ENCODE results near the gene TFPT. TPM values are rescaled to one million over a fixed set of nuclear protein-coding genes. Genes with fewer than 3 reads are reported as not detected.

TFPT gene
- total and polyA plus RNA-seq, 10 of the 15 experiments (the other 5 are each of a cell fraction or from before 2014, with no cell fraction given): 1.7 to 40.2 (median 25.6) TPM

DNA sequence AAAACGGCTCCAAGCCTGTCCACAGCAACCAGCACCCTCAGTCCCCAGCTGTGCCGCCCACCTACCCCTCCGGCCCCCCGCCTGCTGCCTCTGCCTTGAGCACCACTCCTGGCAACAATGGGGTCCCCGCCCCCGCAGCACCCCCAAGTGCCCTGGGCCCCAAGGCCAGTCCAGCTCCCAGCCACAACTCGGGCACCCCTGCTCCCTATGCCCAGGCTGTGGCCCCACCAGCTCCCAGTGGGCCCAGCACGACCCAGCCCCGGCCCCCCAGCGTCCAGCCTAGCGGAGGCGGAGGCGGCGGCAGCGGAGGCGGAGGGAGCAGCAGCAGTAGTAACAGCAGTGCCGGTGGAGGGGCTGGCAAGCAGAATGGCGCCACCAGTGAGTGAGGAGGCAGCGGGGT lies 32.7 kb upstream of the TFPT start:
- in situ Hi-C loops (cut with MboI) (loop anchor here (25.0 kb wide), 1 partner anchor 1514 kb away; the partner anchor contains the start of gene U2AF2), intact Hi-C loops (cut with micrococcal nuclease; ENCODE audit: unreplicated experiment) (no loop called here)
- H3K9ac ChIP-seq (ENCODE audit: control insufficient read depth, insufficient read depth, low read length): no peak overlapping the region
- CTCF ChIA-PET: no interaction called here
- H3K4me2 ChIP-seq (ENCODE audit: control insufficient read depth, insufficient read depth): no peak overlapping the region
- H3K27ac ChIP-seq (ENCODE audit: control insufficient read depth, insufficient read depth): no peak overlapping the region
- no peaks in the 10 kb centered on the region for H3K4me1 ChIP-seq (ENCODE audit: control insufficient read depth, insufficient read depth, low read length)
- H3K9me3 ChIP-seq (replicated peaks; ENCODE audit: control insufficient read depth, insufficient read depth, low read length): no peaks in the 10 kb centered on the region
- no peaks in the 10 kb centered on the region for H3K79me2 ChIP-seq (ENCODE audit: control insufficient read depth, insufficient read depth, low read length)
- POLR2A ChIA-PET: interaction anchor here (2.0 to 3.1 kb wide), 2 partner anchors 11 kb away, joined by 6 to 8 read pairs; partner anchors contain the start of gene LENG1
- DNase-seq (ENCODE audit: low read depth, low spot score): no peak
- no peak for FAIRE-seq
- H3K4me3 ChIP-seq: no peak overlapping the region
- RAD21 ChIA-PET (ENCODE audit: unreplicated experiment): no interaction called here
- no peak overlapping the region for H2AFZ ChIP-seq (ENCODE audit: control insufficient read depth, low read depth, low read length)
- SMC1A ChIA-PET (ENCODE audit: uncharacterized antibody, unreplicated experiment): no interaction called here
- no TSS peak for BruUV-seq (replicated peaks)
- 98% methylated on average over 13 of the region's 19 CpGs for WGBS (ENCODE audit: insufficient coverage, insufficient replicate concordance, low lambda C conversion rate, missing lambda C conversion rate)
- no peaks in the 10 kb centered on the region for H4K20me1 ChIP-seq (ENCODE audit: control insufficient read depth, insufficient read depth)
- H3K27me3 ChIP-seq (replicated peaks in 1 of 2; ENCODE audit: control insufficient read depth in 2 of 2, insufficient read depth in 2 of 2, low read length in 1 of 2): no peaks in the 10 kb centered on the region
- peaks cover 37 to 43% of the 10 kb centered on the region in 2 experiments; a peak in 3 of 4 replicates for H3K36me3 ChIP-seq (ENCODE audit: control insufficient read depth in 2 of 2, insufficient read depth in 2 of 2, low read length in 1 of 2)
- TF ChIP-seq EP300 (IDR thresholded peaks at IDR 0.05; ENCODE audit: borderline replicate concordance in 1 of 2, control insufficient read depth in 1 of 2, low read depth in 2 of 2, low read length in 2 of 2): no peak
- TF ChIP-seq YY1 (IDR thresholded peaks at IDR 0.05; ENCODE audit: low read depth, low read length): no peak
- TF ChIP-seq POLR2A (IDR thresholded peaks at IDR 0.05; ENCODE audit: low read depth, low read length): 0 out of 2 replicates have a peak, but pooled peaks have one; percentile 27
- TF ChIP-seq POLR2AphosphoS5 (IDR thresholded peaks at IDR 0.05; ENCODE audit: low read length): no peak
- no peak for TF ChIP-seq SPI1 (IDR thresholded peaks at IDR 0.05; ENCODE audit: borderline replicate concordance, insufficient read depth, low read depth, low read length)
- no peak for ATAC-seq

DNA sequence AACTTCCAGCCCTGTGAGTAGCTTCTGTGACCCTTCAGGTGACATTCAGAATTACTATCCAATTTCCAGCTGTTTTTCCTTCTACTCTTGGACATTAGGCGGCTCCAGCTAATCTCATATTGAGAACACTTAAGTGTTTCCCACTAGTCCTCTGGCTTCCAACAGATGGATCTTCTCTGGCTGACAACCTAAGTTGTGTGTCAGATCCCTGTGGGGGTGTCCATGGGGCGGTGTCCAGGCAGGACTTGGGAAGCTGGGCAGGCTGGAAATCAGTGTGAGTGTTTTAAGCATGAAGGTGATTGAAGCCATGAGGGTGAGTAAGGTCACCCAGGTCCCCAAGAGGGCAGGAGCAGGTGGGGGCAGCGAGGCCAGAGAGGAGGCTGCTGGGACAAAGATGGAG lies 32.2 kb upstream of the TFPT start:
- Histone ChIP-seq H3K9me3 (replicated peaks; ENCODE audit: control insufficient read depth, insufficient read depth, low read length) (no peaks in the 10 kb centered on the region), H3K79me2 (ENCODE audit: control insufficient read depth, insufficient read depth, low read length) (no peaks in the 10 kb centered on the region), H3K36me3 (ENCODE audit: control insufficient read depth in 2 of 2, insufficient read depth in 2 of 2, low read length in 1 of 2) (peaks cover 40 to 45% of the 10 kb centered on the region in 2 experiments; a peak in 3 of 4 replicates), H3K9ac (ENCODE audit: control insufficient read depth, insufficient read depth, low read length) (no peak overlapping the region), H3K4me1 (ENCODE audit: control insufficient read depth, insufficient read depth, low read length) (no peaks in the 10 kb centered on the region), H2AFZ (ENCODE audit: control insufficient read depth, low read depth, low read length) (no peak overlapping the region), H3K27ac (ENCODE audit: control insufficient read depth, insufficient read depth) (no peak overlapping the region), H3K27me3 (replicated peaks in 1 of 2; ENCODE audit: control insufficient read depth in 2 of 2, insufficient read depth in 2 of 2, low read length in 1 of 2) (no peaks in the 10 kb centered on the region), H3K4me2 (ENCODE audit: control insufficient read depth, insufficient read depth) (no peak overlapping the region), H3K4me3 (no peak overlapping the region), H4K20me1 (ENCODE audit: control insufficient read depth, insufficient read depth) (no peaks in the 10 kb centered on the region)
- TF ChIP-seq TAF1 (IDR thresholded peaks at IDR 0.05; ENCODE audit: borderline replicate concordance, low read depth, low read length) (no peak), NR2F1 (conservative IDR thresholded peaks at IDR 0.05) (no peak), EED (IDR thresholded peaks at IDR 0.05; ENCODE audit: low read depth) (no peak), BHLHE40 (IDR thresholded peaks at IDR 0.05; ENCODE audit: borderline replicate concordance in 1 of 2, low read depth in 2 of 2, low read length in 1 of 2) (no peak), RFX5 (IDR thresholded peaks at IDR 0.05; ENCODE audit: low read depth, low read length) (no peak), POLR2A (IDR thresholded peaks at IDR 0.05; ENCODE audit: low read depth, low read length) (0 out of 2 replicates have a peak, but pooled peaks have one; percentile 7)
- ChIA-PET SMC1A (ENCODE audit: uncharacterized antibody, unreplicated experiment) (interaction anchor here (0.6 kb wide), 1 partner anchor 1979 kb away, joined by 3 read pairs; no protein-coding TSS in a partner anchor), RAD21 (ENCODE audit: unreplicated experiment) (no interaction called here), CTCF (no interaction called here), POLR2A (interaction anchor here (2.0 kb wide), 1 partner anchor 11 kb away, joined by 6 read pairs; the partner anchor contains the start of gene LENG1)
- intact Hi-C loops (cut with micrococcal nuclease; ENCODE audit: unreplicated experiment): no loop called here
- FAIRE-seq: no peak
- BruUV-seq (replicated peaks): no TSS peak
- in situ Hi-C loops (cut with MboI): loop anchor here (25.0 kb wide), 1 partner anchor 1515 kb away; the partner anchor contains the start of gene U2AF2
- DNase-seq (ENCODE audit: low read depth, low spot score): no peak
- no peak for ATAC-seq
- WGBS (ENCODE audit: insufficient coverage, insufficient replicate concordance, low lambda C conversion rate, missing lambda C conversion rate): 98% methylated on average over 3 of the region's 3 CpGs

Measured in GM12878 (cell line).